CD14-positive monocyte (primary cell): ENCODE measurements around the gene GABBR2. TPM values are rescaled to one million over a fixed set of nuclear protein-coding genes. Genes with fewer than 3 reads are reported as not detected.

Source experiments
- DNase-seq, 3 donors: peaks; one replicate each; pipeline ENCODE4 v3.0.0-alpha.2; 2011 to 2022
- H2AFZ ChIP-seq: 2 replicates; pipeline ENCODE4 v1.6.0; 2012; ENCODE audit warnings: mild to moderate bottlenecking, low read depth, low read length, inconsistent platforms; ENCODE audit not compliant: insufficient read depth, poor library complexity, severe bottlenecking
- H3K27ac ChIP-seq, 2 donors: 1 replicate in 1 of 2; 2 replicates in 1 of 2; pipeline ENCODE4 v1.5.1; 2012 to 2013; ENCODE audit warnings: low read length in 2 of 2, control low read depth in 1 of 2, inconsistent platforms in 1 of 2, low read depth in 1 of 2, mild to moderate bottlenecking in 1 of 2
- H3K27me3 ChIP-seq, 2 donors: one replicate each; pipeline versions ENCODE4 v1.6.0 to v1.6.1; 2011 to 2013; ENCODE audit warnings: low read length in 2 of 2; ENCODE audit not compliant: control insufficient read depth in 2 of 2, insufficient read depth in 2 of 2
- H3K36me3 ChIP-seq, 2 donors: replicated peaks in 1 of 2; 1 replicate in 1 of 2; 2 replicates in 1 of 2; pipeline versions ENCODE4 v1.5.1 to v1.6.1; 2012 to 2013; ENCODE audit warnings: low read length in 2 of 2, control low read depth in 1 of 2, inconsistent platforms in 1 of 2, mild to moderate bottlenecking in 1 of 2; ENCODE audit not compliant: insufficient read depth in 2 of 2, control insufficient read depth in 1 of 2
- H3K4me1 ChIP-seq, 2 donors: 1 replicate in 1 of 2; 2 replicates in 1 of 2; pipeline versions ENCODE4 v1.5.1 to v1.6.1; 2012 to 2013; ENCODE audit warnings: low read length in 2 of 2, control low read depth in 1 of 2, inconsistent platforms in 1 of 2, mild to moderate bottlenecking in 1 of 2, moderate library complexity in 1 of 2; ENCODE audit not compliant: insufficient read depth in 2 of 2, control insufficient read depth in 1 of 2
- H3K4me2 ChIP-seq: replicated peaks from 2 replicates; pipeline ENCODE3; 2012; ENCODE audit warnings: low read length, moderate library complexity, mild to moderate bottlenecking; ENCODE audit not compliant: poor library complexity, severe bottlenecking; ENCODE audit errors: extremely low read depth
- H3K4me3 ChIP-seq, 3 experiments: fragments of 200-600 bp in 1 of 3; sonication (generic) in 1 of 3; replicated peaks in 1 of 3; 1 replicate in 2 of 3; 2 replicates in 1 of 3; pipeline ENCODE4 v1.5.1; 2011 to 2013; ENCODE audit warnings: low read length in 3 of 3, mild to moderate bottlenecking in 3 of 3, control low read depth in 2 of 3, low read depth in 2 of 3, inconsistent platforms in 1 of 3, moderate library complexity in 1 of 3
- H3K79me2 ChIP-seq: 2 replicates; pipeline ENCODE4 v1.6.0; 2012; ENCODE audit warnings: mild to moderate bottlenecking, control low read depth, inconsistent platforms, low read length, moderate library complexity; ENCODE audit not compliant: insufficient read depth
- H3K9ac ChIP-seq: 2 replicates; pipeline ENCODE4 v1.6.0; 2017; ENCODE audit warnings: low read length, mild to moderate bottlenecking; ENCODE audit not compliant: insufficient read depth, poor library complexity, severe bottlenecking
- H3K9me3 ChIP-seq, 2 donors: replicated peaks in 1 of 2; 1 replicate in 1 of 2; 2 replicates in 1 of 2; pipeline versions ENCODE4 v1.5.1 to v1.6.1; 2012 to 2013; ENCODE audit warnings: low read length in 2 of 2, control low read depth in 1 of 2; ENCODE audit not compliant: control insufficient read depth in 1 of 2, insufficient read depth in 1 of 2
- H4K20me1 ChIP-seq: 2 replicates; pipeline ENCODE4 v1.6.0; 2012; ENCODE audit warnings: mild to moderate bottlenecking, low read length, control low read depth, moderate library complexity; ENCODE audit not compliant: insufficient read depth
- H3K27ac Mint-ChIP-seq, 7 donors: one replicate each; pipeline ENCODE4 v1.8.0; 2020; ENCODE audit warnings: mild to moderate bottlenecking in 7 of 7, mixed read lengths in 7 of 7, moderate library complexity in 6 of 7, inconsistent platforms in 2 of 7
- H3K27me3 Mint-ChIP-seq, 3 donors: one replicate each; pipeline ENCODE4 v1.8.0; 2021 to 2022; ENCODE audit warnings: low read depth in 3 of 3, mild to moderate bottlenecking in 3 of 3, mixed read lengths in 3 of 3, moderate library complexity in 3 of 3, inconsistent platforms in 1 of 3
- H3K36me3 Mint-ChIP-seq, 2 donors: one replicate each; pipeline ENCODE4 v1.8.0; 2020; ENCODE audit warnings: mixed read lengths in 2 of 2, inconsistent platforms in 1 of 2, mild to moderate bottlenecking in 1 of 2
- H3K4me1 Mint-ChIP-seq: one replicate; pipeline ENCODE4 v1.8.0; 2020; ENCODE audit warnings: mild to moderate bottlenecking, mixed read lengths
- H3K4me3 Mint-ChIP-seq, 2 donors: one replicate each; pipeline ENCODE4 v1.8.0; 2020; ENCODE audit warnings: mild to moderate bottlenecking in 2 of 2, mixed read lengths in 2 of 2, moderate library complexity in 1 of 2
- H3K9me3 Mint-ChIP-seq, 7 donors: one replicate each; pipeline ENCODE4 v1.8.0; 2020 to 2022; ENCODE audit warnings: mixed read lengths in 7 of 7, mild to moderate bottlenecking in 6 of 7, moderate library complexity in 6 of 7, inconsistent platforms in 2 of 7
- WGBS: methylation state at CpG from one replicate; pipeline ENCODE4 v1.1.5; 2013; ENCODE audit warnings: missing lambda C conversion rate; ENCODE audit not compliant: insufficient coverage; 5-methylcytosine and 5-hydroxymethylcytosine counted together
- intact Hi-C, 2 donors: fragments of 100-400 bp; cut with micrococcal nuclease; formaldehyde crosslinking; loops; one replicate each; pipeline versions ENCODE4 v1.15.0 to v1.15.1; 2023
- polyA plus RNA-seq, 3 donors: library from polyadenylated mRNA; depleted of rRNA in 1 of 3; unstranded in 2 of 3; stranded (reverse) in 1 of 3; fragments of 300-500 nt in 2 of 3; fragments of >200 nt in 1 of 3; fragmentation: Illumina TruSeq in 2 of 3; gene quantifications; 1 replicate in 2 of 3; 2 replicates in 1 of 3; pipeline ENCODE4 v1.2.3, GENCODE V29; 2012 to 2021
- TF ChIP-seq, protein P1 (sequence below): fragments of 200-600 bp; IDR thresholded peaks from one replicate; pipeline ENCODE4 v1.8.0; 2022; ENCODE audit warnings: antibody characterized with exemption, mild to moderate bottlenecking

Gene GABBR2
- polyA plus RNA-seq, 3 donors = not detected

DNA sequence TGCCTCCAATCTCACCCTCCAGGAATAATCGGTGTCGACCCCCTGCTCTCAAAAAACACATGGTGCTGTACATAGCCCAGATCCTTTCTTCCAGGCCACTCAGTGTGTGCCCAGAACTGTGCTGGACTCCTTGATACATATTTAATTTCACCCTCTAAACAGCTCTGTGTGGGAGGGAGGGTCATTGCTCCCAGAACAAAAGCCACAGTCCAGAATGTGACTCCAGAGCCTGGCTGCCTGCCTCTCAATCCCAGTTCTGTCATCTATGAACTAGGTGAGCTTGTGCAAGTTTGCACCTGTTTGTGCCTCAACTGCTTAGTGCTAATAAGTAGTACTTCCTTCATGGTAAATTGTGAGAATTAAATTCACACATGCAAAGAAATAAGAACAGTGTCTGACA is 93.1 kb downstream of the GABBR2 start:
- no peak overlapping the region for H3K27ac ChIP-seq
- Mint-ChIP-seq H3K9me3 (peaks cover 0 to 3% (median 0%) of the 10 kb centered on the region in 7 donors), H3K4me3 (no peak overlapping the region), H3K36me3 (no peaks in the 10 kb centered on the region), H3K27me3 (peaks cover 5 to 20% (median 11%) of the 10 kb centered on the region in 3 donors), H3K4me1 (no peaks in the 10 kb centered on the region), H3K27ac (no peak overlapping the region)
- no peak overlapping the region for H3K4me2 ChIP-seq
- intact Hi-C loops = no loop called here
- H3K9me3 ChIP-seq = no peaks in the 10 kb centered on the region
- no peak overlapping the region for H3K4me3 ChIP-seq
- H3K4me1 ChIP-seq = no peaks in the 10 kb centered on the region
- H3K36me3 ChIP-seq = no peaks in the 10 kb centered on the region
- H3K79me2 ChIP-seq = no peaks in the 10 kb centered on the region
- 80% methylated on average over 1 of the region's 2 CpGs for WGBS
- H3K27me3 ChIP-seq = peaks cover 0 to 2% of the 10 kb centered on the region in 2 donors
- H2AFZ ChIP-seq = no peak overlapping the region
- no peak for DNase-seq
- TF ChIP-seq, protein P1, sequence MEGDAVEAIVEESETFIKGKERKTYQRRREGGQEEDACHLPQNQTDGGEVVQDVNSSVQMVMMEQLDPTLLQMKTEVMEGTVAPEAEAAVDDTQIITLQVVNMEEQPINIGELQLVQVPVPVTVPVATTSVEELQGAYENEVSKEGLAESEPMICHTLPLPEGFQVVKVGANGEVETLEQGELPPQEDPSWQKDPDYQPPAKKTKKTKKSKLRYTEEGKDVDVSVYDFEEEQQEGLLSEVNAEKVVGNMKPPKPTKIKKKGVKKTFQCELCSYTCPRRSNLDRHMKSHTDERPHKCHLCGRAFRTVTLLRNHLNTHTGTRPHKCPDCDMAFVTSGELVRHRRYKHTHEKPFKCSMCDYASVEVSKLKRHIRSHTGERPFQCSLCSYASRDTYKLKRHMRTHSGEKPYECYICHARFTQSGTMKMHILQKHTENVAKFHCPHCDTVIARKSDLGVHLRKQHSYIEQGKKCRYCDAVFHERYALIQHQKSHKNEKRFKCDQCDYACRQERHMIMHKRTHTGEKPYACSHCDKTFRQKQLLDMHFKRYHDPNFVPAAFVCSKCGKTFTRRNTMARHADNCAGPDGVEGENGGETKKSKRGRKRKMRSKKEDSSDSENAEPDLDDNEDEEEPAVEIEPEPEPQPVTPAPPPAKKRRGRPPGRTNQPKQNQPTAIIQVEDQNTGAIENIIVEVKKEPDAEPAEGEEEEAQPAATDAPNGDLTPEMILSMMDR = no peak
- H3K9ac ChIP-seq = no peak overlapping the region
- H4K20me1 ChIP-seq = no peaks in the 10 kb centered on the region

DNA sequence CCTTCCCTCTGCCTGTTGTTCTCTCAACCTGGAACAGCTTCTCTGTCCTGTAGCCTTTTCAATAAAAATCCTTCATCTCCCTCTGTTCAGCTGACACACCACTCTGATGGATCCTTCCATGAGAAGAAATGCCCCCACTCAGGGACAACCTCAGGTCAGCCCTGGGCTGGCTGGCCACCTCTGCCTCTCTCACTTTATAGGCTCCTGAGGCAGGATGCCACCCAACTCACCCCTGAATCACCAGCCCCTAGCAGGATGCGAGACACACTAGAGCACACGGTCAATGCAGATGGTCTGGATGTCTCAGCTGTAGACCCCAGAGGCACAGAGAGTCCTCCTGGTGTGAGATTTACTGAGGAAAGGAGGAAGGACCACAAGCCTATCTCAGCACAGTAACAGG is 93.8 kb downstream of the GABBR2 start:
- Histone ChIP-seq H3K4me1 (no peaks in the 10 kb centered on the region), H3K9ac (no peak overlapping the region), H3K9me3 (no peaks in the 10 kb centered on the region), H4K20me1 (no peaks in the 10 kb centered on the region), H3K36me3 (no peaks in the 10 kb centered on the region), H2AFZ (no peak overlapping the region), H3K4me3 (no peak overlapping the region), H3K4me2 (no peak overlapping the region), H3K27me3 (peaks cover 0 to 2% of the 10 kb centered on the region in 2 donors), H3K79me2 (no peaks in the 10 kb centered on the region), H3K27ac (no peak overlapping the region)
- no peaks in the 10 kb centered on the region for H3K4me1 Mint-ChIP-seq
- H3K27me3 Mint-ChIP-seq = peaks cover 5 to 22% (median 8%) of the 10 kb centered on the region in 3 donors
- H3K36me3 Mint-ChIP-seq = no peaks in the 10 kb centered on the region
- TF ChIP-seq, protein P1 = no peak
- DNase-seq = no peak
- H3K4me3 Mint-ChIP-seq = no peak overlapping the region
- no peak overlapping the region for H3K27ac Mint-ChIP-seq
- intact Hi-C loops = no loop called here
- no CpG with 5 or more reads among the region's 2 CpGs for WGBS
- peaks cover 0 to 3% (median 0%) of the 10 kb centered on the region in 7 donors for H3K9me3 Mint-ChIP-seq
